Spleen (tissue), 11 donors: Measurements from ENCODE around the gene FOXK2. TPM values are rescaled to one million over a fixed set of nuclear protein-coding genes. Genes with fewer than 3 reads are reported as not detected.
"Not testable (repeated sequence)": the region's sequence is repeated elsewhere in the genome, so short reads cannot be mapped to it uniquely, and the experiment has no call there.

ENCODE experiments used
- DNase-seq: peaks from one replicate; pipeline ENCODE4 v3.0.0-alpha.2; 2020
- H3K27ac ChIP-seq, 8 donors: fragments of 200-600 bp; sonication (generic) in 7 of 8; 1 replicate in 4 of 8; 2 replicates in 4 of 8; pipeline versions ENCODE4 v1.5.0 to v1.8.0; 2016 to 2021; ENCODE audit warnings: inconsistent platforms in 4 of 8, mild to moderate bottlenecking in 4 of 8, moderate library complexity in 1 of 8
- H3K27me3 ChIP-seq, 7 donors: fragments of 200-600 bp; sonication (generic) in 6 of 7; replicated peaks in 1 of 7; 1 replicate in 4 of 7; 2 replicates in 3 of 7; pipeline versions ENCODE4 v1.5.0 to v1.8.0; 2016 to 2021; ENCODE audit warnings: inconsistent platforms in 3 of 7, mild to moderate bottlenecking in 1 of 7
- H3K36me3 ChIP-seq, 6 donors: fragments of 200-600 bp; sonication (generic) in 5 of 6; 1 replicate in 4 of 6; 2 replicates in 2 of 6; pipeline versions ENCODE4 v1.5.0 to v1.8.0; 2016 to 2021; ENCODE audit warnings: inconsistent platforms in 2 of 6
- H3K4me1 ChIP-seq, 6 donors: fragments of 200-600 bp; sonication (generic) in 5 of 6; 1 replicate in 3 of 6; 2 replicates in 3 of 6; pipeline versions ENCODE4 v1.5.0 to v1.8.0; 2016 to 2021; ENCODE audit warnings: inconsistent platforms in 3 of 6
- H3K4me3 ChIP-seq, 8 donors: fragments of 200-600 bp; sonication (generic) in 7 of 8; 1 replicate in 4 of 8; 2 replicates in 4 of 8; pipeline versions ENCODE4 v1.5.0 to v1.8.0; 2016 to 2021; ENCODE audit warnings: inconsistent platforms in 4 of 8, mild to moderate bottlenecking in 4 of 8, moderate library complexity in 2 of 8
- H3K9me3 ChIP-seq, 8 donors: fragments of 200-600 bp; sonication (generic) in 7 of 8; 1 replicate in 4 of 8; 2 replicates in 4 of 8; pipeline versions ENCODE4 v1.5.0 to v1.8.0; 2016 to 2021; ENCODE audit warnings: inconsistent platforms in 4 of 8
- POLR2A ChIP-seq, 3 donors: fragments of 450-650 bp; IDR thresholded peaks; one replicate each; pipeline ENCODE4 v1.5.1; 2017; ENCODE audit warnings: antibody characterized with exemption in 3 of 3, mild to moderate bottlenecking in 1 of 3
- POLR2AphosphoS5 ChIP-seq, 3 donors: sonication (generic); formaldehyde crosslinking; IDR thresholded peaks; one replicate each; pipeline ENCODE4 v1.5.1; 2017; ENCODE audit warnings: antibody characterized with exemption in 3 of 3
- WGBS, 5 donors: extraction: QIAGEN DNeasy Blood & Tissue Kit in 3 of 5; methylation state at CpG; one replicate each; pipeline versions ENCODE4 v1.1.5 to v1.1.7; 2013 to 2018; 5-methylcytosine and 5-hydroxymethylcytosine counted together
- intact Hi-C: fragments of 100-400 bp; cut with DNase I; formaldehyde crosslinking; loops from one replicate; pipeline ENCODE4 v1.15.0; 2023; ENCODE audit warnings: low total_unique reads
- polyA plus RNA-seq, 3 donors: library from polyadenylated mRNA; stranded (reverse); fragments of 200-250 nt; gene quantifications; one replicate each; pipeline ENCODE4 v1.2.1, GENCODE V29; 2013
- total RNA-seq, 7 donors: library from RNA; depleted of rRNA in 3 of 7; stranded (reverse); fragments of >200 nt in 3 of 7; fragmentation: NEBNext Ultra II Directional in 4 of 7; extraction: Animal tissue kit (Norgen Biotek cat#: 25700) in 4 of 7; gene quantifications; one replicate each; pipeline versions ENCODE4 v1.1.0 to v1.2.1, GENCODE V29; 2016 to 2021
- TF ChIP-seq, protein P1 (sequence below), 11 experiments: fragments of 200-600 bp in 7 of 11; fragments of 450-650 bp in 4 of 11; sonication (generic) in 4 of 11; IDR thresholded peaks in 8 of 11; conservative IDR thresholded peaks in 3 of 11; 1 replicate in 7 of 11; 2 replicates in 4 of 11; pipeline versions ENCODE4 v1.4.0 to v1.8.0; 2016 to 2021; ENCODE audit warnings: antibody characterized with exemption in 11 of 11, inconsistent platforms in 4 of 11, mild to moderate bottlenecking in 1 of 11
- donor health status: healthy with polysubstance abuse.
- donor health status: DM: no; HTN: no; CAD: no; lungs with moderate emphysema.
- donor health status: DM: no; HTN: no; CAD: no.
- donor health status: Bipolar disorder and iron deficiency.
- donor health status: healthy.
- donor health status: DM: no; HTN: no; CAD: no.
- donor health status: DM: yes; HTN: yes; CAD: no.

Gene FOXK2
- total and polyA plus RNA-seq, 10 donors: 10.4 to 55.1 (median 45.2) TPM

- intact Hi-C loops: no loop called here
- no peak overlapping the region for H3K27ac ChIP-seq
- TF ChIP-seq, protein P1, sequence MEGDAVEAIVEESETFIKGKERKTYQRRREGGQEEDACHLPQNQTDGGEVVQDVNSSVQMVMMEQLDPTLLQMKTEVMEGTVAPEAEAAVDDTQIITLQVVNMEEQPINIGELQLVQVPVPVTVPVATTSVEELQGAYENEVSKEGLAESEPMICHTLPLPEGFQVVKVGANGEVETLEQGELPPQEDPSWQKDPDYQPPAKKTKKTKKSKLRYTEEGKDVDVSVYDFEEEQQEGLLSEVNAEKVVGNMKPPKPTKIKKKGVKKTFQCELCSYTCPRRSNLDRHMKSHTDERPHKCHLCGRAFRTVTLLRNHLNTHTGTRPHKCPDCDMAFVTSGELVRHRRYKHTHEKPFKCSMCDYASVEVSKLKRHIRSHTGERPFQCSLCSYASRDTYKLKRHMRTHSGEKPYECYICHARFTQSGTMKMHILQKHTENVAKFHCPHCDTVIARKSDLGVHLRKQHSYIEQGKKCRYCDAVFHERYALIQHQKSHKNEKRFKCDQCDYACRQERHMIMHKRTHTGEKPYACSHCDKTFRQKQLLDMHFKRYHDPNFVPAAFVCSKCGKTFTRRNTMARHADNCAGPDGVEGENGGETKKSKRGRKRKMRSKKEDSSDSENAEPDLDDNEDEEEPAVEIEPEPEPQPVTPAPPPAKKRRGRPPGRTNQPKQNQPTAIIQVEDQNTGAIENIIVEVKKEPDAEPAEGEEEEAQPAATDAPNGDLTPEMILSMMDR (IDR thresholded peaks at IDR 0.05 in 8 of 11, conservative IDR thresholded peaks at IDR 0.05 in 3 of 11): no peak
- no peak for TF ChIP-seq POLR2AphosphoS5 (IDR thresholded peaks at IDR 0.05)
- TF ChIP-seq POLR2A (IDR thresholded peaks at IDR 0.05): no peak
- no peaks in the 10 kb centered on the region for H3K27me3 ChIP-seq
- H3K4me3 ChIP-seq: no peak overlapping the region
- peaks cover 0 to 54% (median 29%) of the 10 kb centered on the region in 6 donors for H3K36me3 ChIP-seq
- H3K9me3 ChIP-seq: no peaks in the 10 kb centered on the region
- WGBS, 5 donors: 88 to 94% (median 92%) methylated on average over 9 of the region's 9 CpGs
- peaks cover 0 to 57% (median 14%) of the 10 kb centered on the region in 6 donors for H3K4me1 ChIP-seq
- DNase-seq: no peak
Measured at GRCh38 chr17:82563318-82563717, 43.8 kb downstream of the FOXK2 start.

DNA sequence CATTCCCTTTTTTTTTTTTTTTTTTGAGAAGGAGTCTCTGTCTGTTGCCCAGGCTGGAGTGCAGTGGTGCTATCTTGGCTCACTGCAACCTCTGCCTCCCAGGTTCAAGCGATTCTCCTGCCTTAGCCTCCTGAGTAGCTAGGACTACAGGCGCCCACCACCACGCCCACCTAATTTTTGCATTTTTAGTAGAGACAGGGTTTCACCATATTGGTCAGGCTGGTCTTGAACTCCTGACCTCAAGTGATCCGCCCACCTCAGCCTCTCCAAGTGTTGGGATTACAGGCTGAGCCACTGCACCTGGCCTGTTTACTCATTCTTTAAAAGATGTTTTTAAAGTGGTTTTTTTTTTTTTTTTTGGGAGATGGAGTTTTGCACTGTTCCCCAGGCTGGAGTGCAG lies 44.2 kb downstream of the FOXK2 start:
- H3K36me3 ChIP-seq: peaks cover 0 to 58% (median 33%) of the 10 kb centered on the region in 6 donors
- H3K27ac ChIP-seq, H3K4me3 ChIP-seq, H3K9me3 ChIP-seq, H3K27me3 ChIP-seq, DNase-seq, intact Hi-C loops: not testable (repeated sequence)
- WGBS, 5 donors: 81 to 98% (median 92%) methylated on average over 4 of the region's 4 CpGs
- H3K4me1 ChIP-seq: peaks cover 0 to 54% (median 12%) of the 10 kb centered on the region in 6 donors

DNA sequence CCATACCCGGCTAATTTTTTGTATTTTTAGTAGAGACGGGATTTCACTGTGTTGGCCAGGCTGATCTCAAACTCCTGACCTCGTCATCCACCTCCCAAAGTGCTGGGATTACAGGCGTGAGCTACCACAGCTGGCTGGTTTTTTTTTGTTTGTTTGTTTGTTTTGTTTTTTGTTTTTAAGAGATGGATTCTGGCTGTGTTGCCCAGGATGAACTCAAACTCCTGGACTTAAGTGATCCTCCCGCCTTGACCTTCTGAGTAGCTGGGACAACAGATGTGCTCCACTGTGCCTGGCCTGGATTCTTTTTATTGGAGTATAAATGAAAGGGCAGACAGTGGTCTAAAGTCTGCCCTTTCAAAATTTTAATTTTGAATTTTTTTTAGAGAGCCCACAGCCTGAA lies 44.7 kb downstream of the FOXK2 start:
- WGBS, 5 donors: 85 to 95% (median 91%) methylated on average over 5 of the region's 5 CpGs
- H3K9me3 ChIP-seq: no peaks in the 10 kb centered on the region
- H3K36me3 ChIP-seq: peaks cover 0 to 63% (median 35%) of the 10 kb centered on the region in 6 donors
- DNase-seq: no peak
- no peaks in the 10 kb centered on the region for H3K27me3 ChIP-seq
- intact Hi-C loops: no loop called here
- H3K27ac ChIP-seq: no peak overlapping the region
- H3K4me3 ChIP-seq: no peak overlapping the region
- TF ChIP-seq POLR2A (IDR thresholded peaks at IDR 0.05) (no peak), POLR2AphosphoS5 (IDR thresholded peaks at IDR 0.05) (no peak)
- TF ChIP-seq, protein P1 (IDR thresholded peaks at IDR 0.05 in 8 of 11, conservative IDR thresholded peaks at IDR 0.05 in 3 of 11): no peak
- peaks cover 0 to 49% (median 9%) of the 10 kb centered on the region in 6 donors for H3K4me1 ChIP-seq

GRCh38 chr17:82565551-82565950 lies 46.0 kb downstream of the FOXK2 start:
- H3K4me1 ChIP-seq: peaks cover 0 to 36% (median 1%) of the 10 kb centered on the region in 6 donors
- TF ChIP-seq, protein P1 (IDR thresholded peaks at IDR 0.05 in 8 of 11, conservative IDR thresholded peaks at IDR 0.05 in 3 of 11): no peak
- TF ChIP-seq POLR2AphosphoS5 (IDR thresholded peaks at IDR 0.05) (no peak), POLR2A (IDR thresholded peaks at IDR 0.05) (no peak)
- WGBS, 5 donors: 42 to 65% (median 46%) methylated on average over 1 of the region's 1 CpG
- H3K4me3 ChIP-seq: no peak overlapping the region
- intact Hi-C loops: no loop called here
- H3K9me3 ChIP-seq: no peaks in the 10 kb centered on the region
- H3K27ac ChIP-seq: no peak overlapping the region
- no peak for DNase-seq
- H3K36me3 ChIP-seq: peaks cover 0 to 76% (median 42%) of the 10 kb centered on the region in 6 donors
- H3K27me3 ChIP-seq: no peaks in the 10 kb centered on the region
